NCI-H82 (cell line): ENCODE data around the gene USF3.
"Not testable (repeated sequence)": the region's sequence is repeated elsewhere in the genome, so short reads cannot be mapped to it uniquely, and the experiment has no call there.

Experiments
- DNase-seq: peaks from one replicate; lab custom pipeline; 2025; lab: John Stamatoyannopoulos, UW

USF3 gene

DNA sequence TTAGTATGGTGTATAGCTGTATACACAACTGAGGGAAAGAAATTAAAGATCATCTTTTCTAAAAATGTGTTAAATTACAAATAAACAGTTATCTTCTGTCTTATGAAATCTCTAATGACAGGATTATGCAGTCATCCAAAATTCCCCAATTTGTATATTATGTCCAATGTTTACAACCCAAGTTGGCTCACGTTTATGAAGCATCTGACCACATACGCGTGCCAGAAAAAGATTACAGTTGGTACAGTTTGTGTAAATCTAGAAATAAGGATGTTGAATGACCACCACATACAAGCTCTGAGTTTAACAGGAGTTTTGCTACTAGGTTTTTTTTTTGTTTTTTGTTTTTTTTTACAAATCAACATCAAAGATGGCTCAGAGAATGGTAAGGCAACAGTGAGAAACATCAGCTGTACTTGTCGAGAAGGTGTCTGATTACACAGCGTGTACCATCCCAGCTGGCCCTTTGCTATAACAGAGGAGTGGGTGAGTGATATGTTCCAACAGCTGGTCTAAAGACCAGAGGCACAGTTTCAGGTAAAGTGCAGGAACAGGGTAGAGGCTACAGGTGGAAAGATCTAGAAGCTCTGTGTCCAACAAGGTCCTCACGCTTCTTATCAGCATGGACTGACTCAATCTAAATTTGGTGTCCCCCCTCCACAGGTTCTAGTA, 47.1 kb downstream of the USF3 start:
- no peak for DNase-seq

- DNase-seq: no peak
These were observed 47.9 kb downstream of the USF3 start for GRCh38 chr3:113648524-113648923.

- DNase-seq: no peak
These were observed 52.9 kb downstream of the USF3 start for GRCh38 chr3:113643583-113643982.

GRCh38 chr3:113638910-113639309, 57.5 kb downstream of the USF3 start:
- no peak for DNase-seq

DNA sequence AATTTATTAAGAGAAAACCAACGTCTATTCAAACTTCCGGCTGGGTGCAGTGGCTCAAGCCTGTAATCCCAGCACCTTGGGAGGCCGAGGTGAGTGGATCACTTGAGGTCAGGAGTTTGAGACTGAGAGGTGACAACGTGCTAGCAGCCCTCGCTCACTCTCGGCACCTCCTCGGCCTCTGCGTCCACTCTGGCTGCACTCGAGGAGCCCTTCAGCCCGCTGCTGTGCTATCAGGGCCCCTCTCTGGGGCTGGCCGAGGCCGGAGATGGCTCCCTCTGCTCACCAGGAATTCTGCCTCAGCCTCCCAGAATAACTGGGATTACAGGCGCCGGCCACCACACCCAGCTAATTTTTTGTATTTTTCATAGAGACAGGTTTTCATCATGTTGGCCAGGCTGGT, 58.7 kb downstream of the USF3 start:
- DNase-seq: no peak

- not testable (repeated sequence) for DNase-seq
These were observed 60.4 kb downstream of the USF3 start for GRCh38 chr3:113636034-113636433.

DNA sequence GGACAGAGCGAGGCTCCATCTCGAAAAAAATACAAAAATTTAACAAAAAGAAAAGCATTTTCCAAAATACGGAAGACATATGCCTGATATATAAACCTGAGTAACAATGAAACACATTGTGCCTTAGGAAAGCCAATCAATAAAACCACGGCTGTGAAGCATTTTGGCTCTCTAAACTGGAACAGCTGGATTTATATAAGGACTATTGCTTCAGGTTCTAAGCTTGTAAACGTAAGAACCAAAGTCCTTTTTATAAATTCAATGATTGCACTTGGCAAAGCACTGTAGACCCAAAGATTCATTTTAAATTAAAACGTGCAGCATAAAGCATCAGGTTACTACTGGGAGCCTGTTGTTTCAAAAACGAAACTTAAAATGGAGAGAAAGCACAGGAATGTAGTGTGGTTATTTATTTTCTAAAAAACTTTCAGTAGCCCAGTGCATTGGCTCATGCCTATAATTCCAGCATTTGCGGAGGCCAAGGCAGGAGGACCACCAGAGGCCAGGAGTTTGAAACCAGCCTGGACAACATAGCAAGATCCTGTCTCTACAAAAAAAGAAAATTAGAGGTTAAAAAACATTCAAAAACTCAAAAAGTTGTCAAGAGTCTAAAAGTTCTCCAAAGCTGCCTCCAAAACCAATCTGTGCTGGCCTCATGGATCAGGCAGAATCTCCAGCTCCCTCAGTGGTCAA, 61.5 kb downstream of the USF3 start:
- DNase-seq: no peak

DNA sequence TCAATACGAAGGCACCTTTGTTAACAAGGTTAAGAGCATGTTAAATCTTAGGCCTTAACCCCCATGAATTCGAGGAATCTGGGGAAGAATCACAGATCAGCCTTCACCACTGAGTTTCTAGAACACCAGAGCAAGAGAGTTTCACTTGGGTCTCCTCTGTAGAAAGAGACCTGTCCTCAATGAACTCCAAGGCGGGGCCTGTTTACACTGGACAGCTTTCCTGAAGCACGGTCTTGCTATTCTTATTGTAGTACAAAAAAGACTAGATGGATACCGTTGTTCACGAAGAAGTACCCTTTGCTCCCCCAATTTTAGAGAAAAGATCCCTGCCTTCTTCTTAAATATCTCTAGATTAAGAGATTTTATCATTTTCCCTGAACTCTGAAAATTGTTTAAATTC, 64.9 kb downstream of the USF3 start:
- DNase-seq: no peak

DNA sequence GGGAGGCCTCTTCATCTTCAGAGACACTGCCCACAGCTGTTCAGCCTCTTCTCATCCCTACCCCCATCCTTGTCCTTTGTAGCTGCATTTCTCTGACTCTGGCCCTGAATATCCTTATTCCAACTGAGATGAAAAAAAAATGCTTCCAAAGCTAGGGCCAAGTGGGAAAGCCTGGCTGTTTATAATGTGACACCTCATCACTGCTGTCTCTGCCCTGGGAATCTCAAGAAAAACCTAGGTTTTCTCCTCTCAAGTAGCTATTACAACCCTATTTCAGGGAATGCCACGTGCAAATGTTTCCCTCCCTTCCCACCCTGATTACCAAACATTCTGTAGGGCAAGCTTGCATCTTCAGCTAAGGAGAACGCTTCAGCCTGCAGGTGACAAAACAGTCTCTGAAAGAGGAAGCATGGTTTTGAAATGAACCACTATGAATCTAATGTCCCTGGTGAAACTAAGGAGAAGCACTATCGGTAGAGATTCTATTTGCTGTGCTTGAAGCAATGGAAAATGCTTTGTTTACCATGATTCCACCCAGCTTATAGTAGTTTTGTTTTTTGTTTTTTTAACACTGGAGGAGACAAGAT, 65.4 kb downstream of the USF3 start:
- no peak for DNase-seq

- peak; percentile 14 for DNase-seq
These were observed 66.6 kb downstream of the USF3 start for GRCh38 chr3:113629584-113630421.

DNA sequence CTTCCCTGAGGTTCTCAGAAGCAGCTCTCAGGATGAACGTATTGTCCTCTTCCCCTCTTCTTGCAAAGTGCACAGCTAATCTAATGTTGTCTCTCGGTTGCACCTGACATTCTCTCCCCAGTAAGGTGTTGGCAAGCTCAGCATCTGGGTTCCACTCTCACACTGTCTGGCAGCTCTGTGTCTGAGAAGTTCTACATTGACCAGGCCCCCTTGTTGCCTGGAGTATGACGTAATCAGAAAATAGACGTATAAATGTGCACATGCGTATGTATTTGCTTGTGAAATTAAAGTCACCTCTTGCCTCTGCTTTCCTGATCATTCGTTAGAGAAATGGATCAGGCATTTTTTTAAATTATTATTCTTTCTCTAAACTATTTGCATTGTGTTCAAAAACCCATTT, 67.7 kb downstream of the USF3 start:
- no peak for DNase-seq

GRCh38 chr3:113628316-113628715, 68.1 kb downstream of the USF3 start:
- no peak for DNase-seq

DNA sequence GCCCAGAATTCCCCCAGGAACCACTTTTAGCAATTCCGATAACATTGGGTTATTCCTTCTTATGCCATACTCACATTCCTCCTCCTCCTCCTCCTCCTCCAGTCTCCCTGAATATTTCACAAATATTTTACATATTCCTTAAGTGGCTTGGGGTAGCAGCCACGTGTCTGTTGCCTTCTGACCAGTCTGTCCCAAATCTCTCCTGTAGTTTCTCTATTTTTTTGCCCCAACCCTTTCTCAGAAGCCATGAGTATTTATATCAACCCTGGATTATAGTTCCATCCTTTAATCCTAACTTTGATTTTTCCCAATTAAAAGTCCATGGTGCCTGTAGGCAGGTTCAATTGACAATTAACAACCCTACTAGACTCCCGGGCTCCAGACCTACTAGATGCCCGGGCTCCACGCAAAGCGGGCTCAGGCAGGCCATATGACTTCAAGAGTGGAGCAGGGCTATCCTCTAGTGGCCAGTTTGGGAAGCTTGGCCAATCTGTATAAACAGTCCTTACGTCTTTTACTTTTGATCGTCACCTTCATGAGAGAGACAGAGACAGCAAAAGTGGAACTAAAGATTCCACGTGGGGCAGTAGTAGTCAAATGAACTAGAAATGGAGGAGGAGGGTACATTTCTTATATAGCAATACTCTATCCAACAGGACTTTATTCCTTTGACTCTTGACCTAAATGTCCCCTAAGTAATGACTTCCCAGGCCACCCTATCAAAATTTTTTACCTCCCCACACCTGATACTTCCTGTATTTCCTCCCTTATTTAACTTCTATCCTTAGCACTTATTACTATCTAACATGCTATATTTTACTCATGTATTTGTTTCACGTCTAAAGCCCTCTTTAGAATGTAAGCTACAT, 69.7 kb downstream of the USF3 start:
- DNase-seq: peak; percentile 81

DNA sequence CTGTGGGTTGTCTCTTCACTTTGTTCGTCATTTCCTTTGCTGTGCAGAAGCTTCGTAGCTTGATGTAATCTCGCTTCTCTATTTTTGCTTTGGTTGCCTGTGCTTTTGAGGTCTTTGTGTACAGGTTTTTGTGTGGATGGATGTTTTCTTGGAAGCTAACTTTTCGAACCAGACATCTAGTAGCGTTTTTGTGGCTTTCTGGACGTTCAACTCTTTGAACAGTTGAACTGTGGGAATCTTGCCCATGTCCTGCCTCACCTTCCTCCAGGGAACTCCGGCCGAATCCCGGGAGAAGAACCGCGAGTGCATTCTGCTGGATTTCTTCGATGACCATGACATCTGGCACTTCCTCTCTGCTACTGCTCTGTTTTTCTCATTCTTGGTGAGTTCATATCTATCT, 70.6 kb downstream of the USF3 start:
- no peak for DNase-seq

DNA sequence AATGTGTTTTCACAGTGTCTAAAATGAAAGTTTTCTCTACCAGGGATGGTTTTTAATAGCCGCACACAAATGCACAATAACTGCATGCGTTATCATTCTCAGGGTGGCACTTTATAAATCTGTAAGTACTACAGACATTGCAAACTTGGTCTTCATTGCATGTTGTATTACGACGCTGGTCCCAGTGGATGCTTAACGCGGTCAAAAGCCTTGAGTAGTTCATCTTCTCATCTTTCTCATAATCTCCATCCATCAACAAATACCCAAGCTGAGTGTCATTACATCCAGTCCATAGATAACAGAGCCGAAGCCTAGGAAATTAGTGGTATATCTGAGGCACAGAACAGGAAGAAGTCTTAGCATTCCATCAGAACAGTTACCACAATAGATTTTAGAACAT, 72.6 kb downstream of the USF3 start:
- no peak for DNase-seq

GRCh38 chr3:113623324-113623723, 73.1 kb downstream of the USF3 start:
- DNase-seq: peak; percentile 19

DNA sequence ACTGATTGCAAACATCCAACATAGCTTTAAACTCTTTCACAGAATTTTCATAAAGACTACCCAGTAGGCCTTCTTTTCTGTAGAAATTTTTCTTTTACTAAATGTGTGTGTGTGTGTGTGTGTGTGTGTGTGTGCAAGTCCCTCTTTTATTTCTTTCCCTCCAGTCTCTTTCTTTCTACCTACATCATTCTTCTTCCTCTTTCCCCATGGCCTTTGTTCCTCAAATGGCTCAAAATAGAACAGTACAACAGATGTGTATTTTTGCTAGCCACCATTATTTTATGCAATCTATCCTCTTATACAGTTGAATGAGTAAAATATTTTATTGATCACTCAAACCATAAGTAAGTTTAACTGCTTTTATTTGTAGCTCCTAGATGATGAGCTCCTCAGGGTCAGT, 76.4 kb downstream of the USF3 start:
- DNase-seq: no peak

- DNase-seq: no peak
These were observed 78.7 kb downstream of the USF3 start for GRCh38 chr3:113617726-113618125.

GRCh38 chr3:113615976-113616375, 80.5 kb downstream of the USF3 start:
- DNase-seq: no peak

DNA sequence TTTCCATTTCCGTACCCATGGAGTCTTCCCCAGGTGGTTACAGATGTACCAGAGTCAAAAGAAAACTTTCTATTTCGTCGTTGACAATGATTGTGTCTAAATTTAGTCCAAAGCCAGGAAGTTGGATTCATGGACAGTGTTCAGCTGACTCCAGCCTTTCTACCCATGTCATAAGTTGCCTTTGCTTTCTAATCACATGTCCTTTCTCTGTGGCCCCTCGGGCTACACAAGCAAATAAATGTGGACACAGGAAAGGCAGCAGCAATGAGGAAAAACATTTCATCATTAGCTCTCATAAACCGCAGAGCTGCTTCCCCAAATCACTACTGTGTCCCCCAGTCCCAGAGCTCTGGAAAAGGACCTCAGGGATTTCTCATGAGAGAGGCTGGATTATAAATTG, 82.0 kb downstream of the USF3 start:
- no peak for DNase-seq

DNA sequence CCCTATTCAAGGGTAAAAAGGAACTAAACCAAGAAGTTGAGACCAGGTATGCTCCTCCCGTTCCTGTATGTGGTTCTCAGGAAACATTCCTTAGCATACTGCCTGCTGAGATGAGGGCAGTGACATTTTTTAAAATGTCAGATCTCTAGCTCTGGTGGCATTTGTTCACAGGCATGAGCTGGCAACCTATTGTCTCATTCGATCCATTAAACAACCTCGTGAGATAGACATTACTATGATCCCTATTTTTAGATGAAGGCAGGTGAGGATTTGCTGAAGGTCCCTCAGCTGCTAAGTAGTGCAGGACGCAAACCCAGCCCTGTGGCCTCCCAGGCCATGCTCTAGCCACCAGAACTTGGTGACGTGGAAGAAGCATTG, 89.2 kb downstream of the USF3 start:
- no peak for DNase-seq
